ENCODE data around the gene ALDOC.

The ALDOC gene

DNA sequence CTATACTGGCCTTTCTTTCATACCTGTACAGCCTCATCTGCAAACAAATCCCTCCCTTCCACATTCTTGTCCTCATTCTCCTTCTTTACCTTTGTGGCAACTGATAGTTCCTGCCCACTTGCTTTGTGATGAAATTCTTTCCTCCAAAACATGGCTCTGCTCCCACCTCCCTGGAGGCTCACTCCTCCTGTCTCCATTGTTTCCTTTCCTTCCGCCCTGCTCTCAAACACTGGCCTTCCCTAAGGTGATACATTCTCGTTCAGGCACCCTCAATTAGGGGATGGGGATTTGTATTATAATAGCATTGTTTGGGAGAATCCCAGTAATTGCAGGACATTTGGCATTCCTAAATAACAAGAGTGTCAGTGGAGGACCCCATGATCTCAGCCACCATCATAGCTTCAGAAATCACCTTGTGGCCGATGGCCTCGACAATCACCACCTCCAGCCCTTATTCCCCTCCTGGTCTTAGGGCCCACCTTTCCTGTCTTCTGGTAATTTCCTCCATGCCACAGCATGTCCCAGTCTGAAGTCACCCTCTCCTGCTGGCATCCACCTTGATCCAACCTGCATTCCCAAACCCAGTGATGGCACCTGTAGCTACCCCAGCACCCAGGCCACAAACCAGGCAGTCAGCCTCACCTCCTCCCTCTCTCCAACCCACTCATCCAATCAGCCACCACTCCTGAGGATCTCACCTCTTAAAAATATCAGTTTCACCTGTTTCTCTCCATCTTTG, 32.1 kb downstream of the ALDOC start:
- no peak for TF ChIP-seq RAD21 (IDR thresholded peaks at IDR 0.05; ENCODE audit: low read depth)
- TF ChIP-seq CEBPB (IDR thresholded peaks at IDR 0.05) = no peak
- TF ChIP-seq YY1 (IDR thresholded peaks at IDR 0.05; ENCODE audit: low read depth) = no peak
- no peak for TF ChIP-seq CREB1 (IDR thresholded peaks at IDR 0.05; ENCODE audit: low read depth)
- TF ChIP-seq EGR1 (IDR thresholded peaks at IDR 0.05) = no peak
- TF ChIP-seq ZBTB7A (IDR thresholded peaks at IDR 0.05; ENCODE audit: low read depth) = no peak
- no peak for TF ChIP-seq EP300 (IDR thresholded peaks at IDR 0.05; ENCODE audit: borderline replicate concordance)
- TF ChIP-seq TCF12 (IDR thresholded peaks at IDR 0.05; ENCODE audit: low read depth) = no peak
- TF ChIP-seq, protein P1, sequence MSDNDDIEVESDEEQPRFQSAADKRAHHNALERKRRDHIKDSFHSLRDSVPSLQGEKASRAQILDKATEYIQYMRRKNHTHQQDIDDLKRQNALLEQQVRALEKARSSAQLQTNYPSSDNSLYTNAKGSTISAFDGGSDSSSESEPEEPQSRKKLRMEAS (IDR thresholded peaks at IDR 0.05) = no peak
- no peak for TF ChIP-seq TEAD4 (IDR thresholded peaks at IDR 0.05)
- no peak for TF ChIP-seq TAF1 (IDR thresholded peaks at IDR 0.05; ENCODE audit: low read depth)
- TF ChIP-seq, protein P2, sequence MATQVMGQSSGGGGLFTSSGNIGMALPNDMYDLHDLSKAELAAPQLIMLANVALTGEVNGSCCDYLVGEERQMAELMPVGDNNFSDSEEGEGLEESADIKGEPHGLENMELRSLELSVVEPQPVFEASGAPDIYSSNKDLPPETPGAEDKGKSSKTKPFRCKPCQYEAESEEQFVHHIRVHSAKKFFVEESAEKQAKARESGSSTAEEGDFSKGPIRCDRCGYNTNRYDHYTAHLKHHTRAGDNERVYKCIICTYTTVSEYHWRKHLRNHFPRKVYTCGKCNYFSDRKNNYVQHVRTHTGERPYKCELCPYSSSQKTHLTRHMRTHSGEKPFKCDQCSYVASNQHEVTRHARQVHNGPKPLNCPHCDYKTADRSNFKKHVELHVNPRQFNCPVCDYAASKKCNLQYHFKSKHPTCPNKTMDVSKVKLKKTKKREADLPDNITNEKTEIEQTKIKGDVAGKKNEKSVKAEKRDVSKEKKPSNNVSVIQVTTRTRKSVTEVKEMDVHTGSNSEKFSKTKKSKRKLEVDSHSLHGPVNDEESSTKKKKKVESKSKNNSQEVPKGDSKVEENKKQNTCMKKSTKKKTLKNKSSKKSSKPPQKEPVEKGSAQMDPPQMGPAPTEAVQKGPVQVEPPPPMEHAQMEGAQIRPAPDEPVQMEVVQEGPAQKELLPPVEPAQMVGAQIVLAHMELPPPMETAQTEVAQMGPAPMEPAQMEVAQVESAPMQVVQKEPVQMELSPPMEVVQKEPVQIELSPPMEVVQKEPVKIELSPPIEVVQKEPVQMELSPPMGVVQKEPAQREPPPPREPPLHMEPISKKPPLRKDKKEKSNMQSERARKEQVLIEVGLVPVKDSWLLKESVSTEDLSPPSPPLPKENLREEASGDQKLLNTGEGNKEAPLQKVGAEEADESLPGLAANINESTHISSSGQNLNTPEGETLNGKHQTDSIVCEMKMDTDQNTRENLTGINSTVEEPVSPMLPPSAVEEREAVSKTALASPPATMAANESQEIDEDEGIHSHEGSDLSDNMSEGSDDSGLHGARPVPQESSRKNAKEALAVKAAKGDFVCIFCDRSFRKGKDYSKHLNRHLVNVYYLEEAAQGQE (IDR thresholded peaks at IDR 0.05; ENCODE audit: low read depth) = no peak
- TF ChIP-seq FOXM1 (IDR thresholded peaks at IDR 0.05; ENCODE audit: borderline replicate concordance, low read depth) = no peak
- TF ChIP-seq, protein P3, sequence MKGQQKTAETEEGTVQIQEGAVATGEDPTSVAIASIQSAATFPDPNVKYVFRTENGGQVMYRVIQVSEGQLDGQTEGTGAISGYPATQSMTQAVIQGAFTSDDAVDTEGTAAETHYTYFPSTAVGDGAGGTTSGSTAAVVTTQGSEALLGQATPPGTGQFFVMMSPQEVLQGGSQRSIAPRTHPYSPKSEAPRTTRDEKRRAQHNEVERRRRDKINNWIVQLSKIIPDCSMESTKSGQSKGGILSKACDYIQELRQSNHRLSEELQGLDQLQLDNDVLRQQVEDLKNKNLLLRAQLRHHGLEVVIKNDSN (IDR thresholded peaks at IDR 0.05) = no peak

DNA sequence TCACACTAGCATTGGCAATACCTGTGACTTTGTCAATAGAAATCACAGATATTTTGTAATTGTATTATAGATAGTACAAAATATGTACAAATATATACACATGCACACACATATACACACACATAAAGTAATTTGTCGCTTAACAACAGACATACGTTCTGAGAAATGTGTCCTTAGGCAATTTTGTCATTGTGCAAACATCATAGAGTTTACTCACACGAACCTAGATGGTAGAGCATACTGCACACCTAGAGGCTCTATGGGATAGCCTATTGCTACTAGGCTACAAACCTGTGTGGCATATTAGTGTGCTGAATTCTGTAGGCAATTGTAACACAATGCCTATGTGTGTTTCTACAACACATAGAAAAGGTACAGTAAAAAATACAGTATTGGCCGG, 35.3 kb downstream of the ALDOC start:
- TF ChIP-seq RAD21 (IDR thresholded peaks at IDR 0.05; ENCODE audit: low read depth) (no peak), ZBTB7A (IDR thresholded peaks at IDR 0.05; ENCODE audit: low read depth) (no peak), TEAD4 (IDR thresholded peaks at IDR 0.05) (no peak), FOXM1 (IDR thresholded peaks at IDR 0.05; ENCODE audit: borderline replicate concordance, low read depth) (no peak), TAF1 (IDR thresholded peaks at IDR 0.05; ENCODE audit: low read depth) (no peak), EP300 (IDR thresholded peaks at IDR 0.05; ENCODE audit: borderline replicate concordance) (no peak), EGR1 (IDR thresholded peaks at IDR 0.05) (no peak)
- TF ChIP-seq, protein P3 (IDR thresholded peaks at IDR 0.05) = no peak

DNA sequence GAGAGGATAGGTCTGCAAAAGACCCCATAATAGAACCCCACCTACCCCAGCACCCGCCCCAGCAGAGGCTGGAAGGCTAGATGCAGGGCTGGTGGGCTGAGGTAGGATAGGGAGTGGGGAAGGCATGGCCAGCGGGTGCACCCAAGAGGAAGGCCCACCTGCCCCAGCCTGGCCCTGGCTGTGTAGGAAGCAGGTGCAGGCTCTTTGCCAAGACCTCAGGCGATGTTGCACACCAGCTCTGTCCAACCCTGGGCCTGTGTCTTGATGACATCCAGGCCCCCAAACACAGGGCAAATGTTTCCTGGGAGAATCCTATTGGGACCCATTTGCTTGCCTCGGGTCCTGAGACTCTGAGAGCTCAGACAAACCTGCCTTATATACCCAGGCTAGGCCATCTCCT, 36.5 kb downstream of the ALDOC start:
- TF ChIP-seq CEBPB (IDR thresholded peaks at IDR 0.05) (no peak), RAD21 (IDR thresholded peaks at IDR 0.05; ENCODE audit: low read depth) (no peak)
- TF ChIP-seq, protein P3 (IDR thresholded peaks at IDR 0.05) = no peak
- TF ChIP-seq, protein P2 (IDR thresholded peaks at IDR 0.05; ENCODE audit: low read depth) = no peak

DNA sequence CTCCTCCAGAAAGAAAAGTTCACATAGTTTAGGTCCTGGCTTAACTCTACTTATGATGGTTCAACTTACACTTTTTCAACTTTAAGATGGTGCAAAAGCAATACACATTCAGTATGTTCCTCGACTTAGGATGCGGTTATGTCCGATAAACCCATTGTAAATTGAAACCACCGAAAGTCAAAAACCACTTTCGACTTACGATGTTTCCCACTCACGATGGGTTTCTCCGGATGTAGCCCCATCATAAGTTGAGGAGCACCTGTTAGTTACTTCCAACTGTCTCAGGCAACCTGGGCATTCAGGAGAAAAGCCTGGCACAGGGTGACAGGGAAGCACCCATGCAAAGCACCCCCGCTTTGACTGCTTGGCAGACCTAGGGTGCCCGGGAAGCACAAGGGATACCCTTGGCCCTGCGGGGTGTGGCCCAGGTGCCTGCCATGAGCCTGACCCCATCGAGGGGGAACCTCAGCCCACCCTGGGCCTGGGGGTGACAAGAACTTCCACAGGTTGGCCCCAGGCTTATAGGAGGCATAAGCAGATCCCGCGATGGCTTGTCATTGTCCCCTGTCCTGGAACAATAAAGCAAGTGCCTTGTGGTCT, 38.3 kb downstream of the ALDOC start:
- TF ChIP-seq NFIC (IDR thresholded peaks at IDR 0.05) (no peak), TCF12 (IDR thresholded peaks at IDR 0.05; ENCODE audit: low read depth) (no peak), EGR1 (IDR thresholded peaks at IDR 0.05) (no peak), EP300 (IDR thresholded peaks at IDR 0.05; ENCODE audit: borderline replicate concordance) (no peak), TEAD4 (IDR thresholded peaks at IDR 0.05) (no peak), CREB1 (IDR thresholded peaks at IDR 0.05; ENCODE audit: low read depth) (no peak), CEBPB (IDR thresholded peaks at IDR 0.05) (no peak)
- TF ChIP-seq, protein P1 (IDR thresholded peaks at IDR 0.05) = no peak

DNA sequence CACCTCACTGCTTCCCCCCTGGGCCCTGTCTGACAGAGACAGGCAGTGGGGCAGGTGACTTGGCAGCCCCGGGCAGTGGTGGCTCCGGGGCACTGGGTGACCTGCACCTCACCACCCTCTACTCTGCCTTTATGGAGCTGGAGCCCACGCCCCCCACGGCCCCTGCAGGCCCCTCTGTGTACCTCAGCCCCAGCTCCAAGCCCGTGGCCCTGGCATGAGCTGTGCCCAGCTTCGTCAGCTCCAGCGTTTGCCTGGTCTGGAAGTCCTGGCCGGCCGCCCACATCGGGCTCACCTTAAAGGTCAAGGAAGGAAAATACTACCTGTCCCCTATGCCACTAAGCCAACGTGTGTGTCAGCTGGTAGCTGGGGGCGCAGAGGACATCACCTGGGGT, 39.5 kb downstream of the ALDOC start:
- no peak for TF ChIP-seq CEBPB (IDR thresholded peaks at IDR 0.05)
- no peak for TF ChIP-seq EP300 (IDR thresholded peaks at IDR 0.05; ENCODE audit: borderline replicate concordance)
- TF ChIP-seq, protein P2 (IDR thresholded peaks at IDR 0.05; ENCODE audit: low read depth) = no peak
- TF ChIP-seq ZBTB7A (IDR thresholded peaks at IDR 0.05; ENCODE audit: low read depth) = no peak
- no peak for TF ChIP-seq EGR1 (IDR thresholded peaks at IDR 0.05)
- no peak for TF ChIP-seq TCF12 (IDR thresholded peaks at IDR 0.05; ENCODE audit: low read depth)
- TF ChIP-seq YY1 (IDR thresholded peaks at IDR 0.05; ENCODE audit: low read depth) = no peak
- no peak for TF ChIP-seq CREB1 (IDR thresholded peaks at IDR 0.05; ENCODE audit: low read depth)
- no peak for TF ChIP-seq TEAD4 (IDR thresholded peaks at IDR 0.05)
- no peak for TF ChIP-seq FOXM1 (IDR thresholded peaks at IDR 0.05; ENCODE audit: borderline replicate concordance, low read depth)
- TF ChIP-seq RAD21 (IDR thresholded peaks at IDR 0.05; ENCODE audit: low read depth) = no peak
